HG03457 (cell line): Measurements from ENCODE around the gene SOX13.

ENCODE experiments used
- ATAC-seq: cut with Tn5 transposase; IDR thresholded peaks from one replicate; pipeline ENCODE4 v1.9.1; 2021; ENCODE audit warnings: moderate number of reproducible peaks; ENCODE audit not compliant: unreplicated experiment

Gene SOX13

GRCh38 chr1:204176049-204176448, 103.1 kb downstream of the SOX13 start:
- no peak for ATAC-seq

DNA sequence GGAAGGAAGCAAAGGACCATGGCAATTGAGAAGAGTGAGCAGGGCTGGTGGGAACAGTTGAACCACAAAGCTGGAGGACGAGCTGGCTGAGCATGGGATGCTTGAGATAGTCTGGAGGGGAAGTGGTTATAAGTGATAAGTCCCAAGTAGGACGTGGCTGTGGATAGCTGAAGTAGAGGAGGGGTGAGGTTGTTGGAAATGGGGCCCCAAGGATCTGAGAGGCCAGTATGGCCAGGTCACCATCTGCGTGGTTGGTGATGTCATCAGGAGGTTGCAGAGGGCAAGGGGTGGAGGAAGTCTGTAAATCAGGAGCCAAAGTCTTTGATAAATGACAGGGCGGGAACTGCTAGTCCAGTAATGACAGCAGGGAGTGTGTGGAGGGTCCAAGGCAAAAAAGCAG, 104.2 kb downstream of the SOX13 start:
- no peak for ATAC-seq
